Eye (tissue), 1 donor: Measurements from ENCODE around the gene CLASP1.
"Not testable (repeated sequence)": the region's sequence is repeated elsewhere in the genome, so short reads cannot be mapped to it uniquely, and the experiment has no call there.

Source experiments
- DNase-seq: peaks from one replicate; pipeline ENCODE4 v3.0.0-alpha.2; 2015

The CLASP1 gene

DNA sequence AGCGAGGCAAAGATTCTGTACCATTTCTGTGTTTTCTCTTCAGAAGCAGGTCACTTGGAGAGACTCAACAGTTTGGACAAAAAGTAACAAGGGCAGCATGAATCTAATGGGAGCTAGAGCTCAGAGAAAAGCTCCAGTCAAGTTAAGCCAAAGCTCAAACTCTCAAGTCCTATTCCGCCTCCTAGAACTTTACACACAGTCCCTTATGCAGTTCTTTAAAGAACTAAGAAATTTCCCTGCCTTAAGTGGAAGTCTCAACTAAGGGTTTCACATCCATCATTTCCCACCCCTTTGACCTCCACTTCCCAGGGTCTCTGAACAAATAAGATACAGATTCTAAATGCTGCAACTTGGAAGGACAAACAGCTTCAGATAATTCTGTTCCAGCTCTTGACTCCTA is 239.9 kb downstream of the CLASP1 start:
- DNase-seq, result no peak

GRCh38 chr2:121408641-121409040 is 240.6 kb downstream of the CLASP1 start:
- no peak for DNase-seq

- no peak for DNase-seq
Observed at GRCh38 chr2:121405233-121405632, 244.0 kb downstream of the CLASP1 start.

DNA sequence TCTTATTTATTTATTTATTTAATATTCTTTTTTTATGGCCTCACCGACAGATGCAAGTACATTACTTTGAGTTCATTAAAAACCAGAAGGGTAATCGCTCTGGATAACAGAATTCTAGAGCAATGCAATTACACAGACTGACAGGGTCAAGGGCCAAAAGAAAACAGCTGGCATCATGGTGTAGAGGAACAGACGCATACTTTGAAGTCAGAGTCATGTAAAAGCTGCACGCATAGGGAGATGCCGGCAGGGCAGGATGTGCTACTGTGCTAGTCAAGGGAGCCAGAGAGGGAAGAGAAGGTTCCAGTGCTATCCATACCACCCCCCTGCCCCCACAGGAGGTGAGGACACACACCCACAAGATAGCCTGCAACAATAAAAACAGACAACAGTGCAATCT is 249.1 kb downstream of the CLASP1 start:
- peak; percentile 54 for DNase-seq

DNA sequence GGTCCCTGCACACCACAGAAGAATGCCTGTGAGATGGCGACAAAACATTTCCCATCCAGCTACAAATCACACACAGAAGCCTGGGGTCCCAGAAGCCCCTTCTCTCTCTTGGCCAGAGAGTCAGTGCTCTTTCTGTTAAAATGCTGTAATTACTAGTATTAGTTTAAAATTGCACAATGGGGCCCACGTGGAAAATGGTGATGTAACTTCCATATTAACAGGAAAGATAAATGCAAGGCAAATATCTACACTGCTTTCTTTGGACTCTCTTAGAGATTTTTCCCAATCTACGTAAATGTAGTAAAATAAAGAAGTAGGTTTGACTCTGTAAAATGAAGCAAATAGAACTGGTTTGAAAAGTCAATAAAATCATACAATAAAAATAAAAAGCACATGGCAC is 250.4 kb downstream of the CLASP1 start:
- DNase-seq, result no peak

- DNase-seq, result peak; percentile 5
Observed at GRCh38 chr2:121390082-121390692, 259.1 kb downstream of the CLASP1 start.

DNA sequence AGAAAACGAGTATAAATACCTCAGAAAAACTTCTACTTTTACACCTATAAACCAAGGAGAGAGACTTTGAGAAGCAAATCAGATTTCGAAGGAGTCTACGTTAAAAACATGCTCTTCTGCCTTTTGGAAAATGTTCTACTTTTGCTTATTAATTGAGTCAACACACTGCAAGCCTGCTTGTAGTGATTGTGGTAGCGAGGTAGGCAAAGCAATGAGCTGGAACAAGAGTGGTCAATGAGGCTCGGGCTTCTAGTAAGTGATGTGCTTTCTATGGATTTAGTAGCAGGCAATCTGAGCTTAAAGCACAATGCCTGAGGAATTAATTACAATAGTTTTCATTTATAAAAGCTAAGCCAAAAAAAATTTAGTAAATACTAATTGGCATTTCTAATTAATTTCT is 260.9 kb downstream of the CLASP1 start:
- peak; percentile 13 for DNase-seq

DNA sequence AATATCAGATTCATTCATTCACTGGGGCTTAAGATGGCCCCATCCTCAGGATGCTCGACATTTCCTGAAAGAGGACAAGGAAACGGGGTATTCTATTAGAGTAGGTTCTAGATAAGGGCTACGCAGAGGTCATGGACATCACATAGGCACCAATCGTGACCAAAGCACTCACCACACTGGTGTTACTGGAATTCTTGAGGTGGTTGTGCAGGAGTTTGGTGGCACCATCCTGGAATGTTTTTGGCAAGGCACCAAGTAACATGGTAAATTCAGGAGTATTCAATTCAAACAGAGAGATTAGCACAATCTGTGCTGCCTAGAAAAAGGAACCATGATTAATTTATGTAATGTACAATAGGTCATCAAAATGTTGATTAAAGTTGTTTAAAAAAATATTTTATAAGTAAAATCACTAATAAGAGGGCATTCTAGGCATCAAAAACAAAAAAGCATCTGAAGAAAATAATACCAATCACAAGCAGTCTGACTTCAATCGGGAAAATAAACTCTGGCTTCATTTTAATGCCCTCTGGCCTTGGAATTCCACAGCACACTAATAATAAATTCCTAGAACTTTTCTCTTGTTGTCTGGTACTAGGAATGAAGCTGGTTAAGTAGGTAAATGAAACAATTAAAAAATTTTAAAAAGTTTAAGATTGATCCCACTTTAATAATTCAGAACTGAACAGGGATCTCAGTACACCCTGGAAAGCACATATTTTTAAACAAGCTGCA is 261.5 kb downstream of the CLASP1 start:
- no peak for DNase-seq

DNA sequence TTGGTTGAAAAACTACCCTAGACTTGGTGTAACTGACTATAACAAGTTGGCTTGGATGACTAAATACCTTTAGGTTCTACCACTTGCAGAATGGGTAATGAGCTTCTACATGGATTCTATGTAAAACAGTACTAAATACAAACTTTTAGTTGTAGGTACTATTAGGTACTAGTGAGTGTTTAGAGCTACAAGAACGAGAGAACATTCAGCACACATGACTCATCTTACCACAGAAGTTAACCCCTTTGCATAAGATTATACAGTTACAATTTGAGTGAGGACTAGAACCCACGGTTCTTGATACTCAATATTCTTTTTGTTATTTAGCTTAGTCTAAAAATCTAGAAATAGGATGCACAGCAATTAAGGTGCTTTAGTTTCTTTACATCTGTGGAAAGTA is 262.6 kb downstream of the CLASP1 start:
- DNase-seq, result no peak

GRCh38 chr2:121386102-121386501 is 263.2 kb downstream of the CLASP1 start:
- no peak for DNase-seq

GRCh38 chr2:121382744-121383143 is 266.5 kb downstream of the CLASP1 start:
- DNase-seq, result no peak

- peak; percentile 70 for DNase-seq
Observed at GRCh38 chr2:121377646-121378045, 271.6 kb downstream of the CLASP1 start.

- no peak for DNase-seq
Observed at GRCh38 chr2:121376535-121377250, 272.6 kb downstream of the CLASP1 start.

- DNase-seq, result no peak
Observed at GRCh38 chr2:121375621-121376159, 273.6 kb downstream of the CLASP1 start.

GRCh38 chr2:121374412-121375075 is 274.7 kb downstream of the CLASP1 start:
- DNase-seq, result not testable (repeated sequence)

DNA sequence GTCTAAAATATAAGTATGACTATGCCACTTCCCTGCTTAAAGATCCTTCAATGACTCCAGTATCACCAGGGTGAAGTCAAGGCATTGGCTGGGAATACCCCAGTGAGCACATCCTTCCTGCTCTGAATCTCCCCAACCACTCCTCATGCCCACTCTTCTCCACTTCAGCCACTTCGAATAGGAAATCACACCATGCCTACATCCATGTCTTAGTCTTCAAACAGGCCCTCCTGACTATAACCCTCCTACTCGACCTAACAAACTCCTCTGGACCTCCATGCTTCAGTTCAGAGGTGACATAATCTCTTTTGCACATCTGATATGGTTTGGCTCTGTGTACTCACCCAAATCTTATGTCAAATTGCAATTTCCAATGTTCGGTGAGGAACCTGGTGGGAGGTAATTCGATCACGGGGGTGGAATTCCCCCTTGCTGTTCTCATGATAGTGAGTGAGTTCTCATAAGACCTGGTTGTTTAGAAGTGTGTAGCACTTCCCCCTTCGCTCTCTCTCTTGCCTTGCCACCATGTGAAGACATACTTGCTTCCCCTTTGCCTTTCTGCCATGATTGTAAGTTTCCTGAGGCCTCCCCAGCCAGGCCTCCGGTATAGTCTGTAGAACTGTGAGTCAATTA is 276.4 kb downstream of the CLASP1 start:
- no peak for DNase-seq

- DNase-seq, result no peak
Observed at GRCh38 chr2:121372082-121372481, 277.2 kb downstream of the CLASP1 start.

DNA sequence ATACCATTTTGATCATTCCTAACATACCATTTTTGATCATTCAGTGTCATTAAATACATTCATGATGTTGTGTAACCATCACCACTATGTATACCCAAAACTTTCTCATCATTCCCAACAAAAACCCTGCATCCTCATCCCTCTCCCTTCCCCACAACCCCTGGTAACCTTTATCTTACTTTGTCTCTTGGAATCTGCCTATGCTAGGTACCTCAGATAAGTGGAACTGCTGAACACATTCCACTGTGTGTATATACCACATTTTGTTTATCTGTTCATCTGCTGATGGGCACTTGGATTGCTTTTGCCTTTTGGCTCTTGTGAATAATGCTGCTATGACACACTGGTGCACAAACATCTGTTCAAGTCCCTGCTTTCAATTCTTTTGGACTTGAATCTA is 280.4 kb downstream of the CLASP1 start:
- no peak for DNase-seq

GRCh38 chr2:121368155-121368554 is 281.1 kb downstream of the CLASP1 start:
- DNase-seq, result no peak

GRCh38 chr2:121367246-121367900 is 281.9 kb downstream of the CLASP1 start:
- no peak for DNase-seq

GRCh38 chr2:121366040-121366439 is 283.2 kb downstream of the CLASP1 start:
- no peak for DNase-seq

DNA sequence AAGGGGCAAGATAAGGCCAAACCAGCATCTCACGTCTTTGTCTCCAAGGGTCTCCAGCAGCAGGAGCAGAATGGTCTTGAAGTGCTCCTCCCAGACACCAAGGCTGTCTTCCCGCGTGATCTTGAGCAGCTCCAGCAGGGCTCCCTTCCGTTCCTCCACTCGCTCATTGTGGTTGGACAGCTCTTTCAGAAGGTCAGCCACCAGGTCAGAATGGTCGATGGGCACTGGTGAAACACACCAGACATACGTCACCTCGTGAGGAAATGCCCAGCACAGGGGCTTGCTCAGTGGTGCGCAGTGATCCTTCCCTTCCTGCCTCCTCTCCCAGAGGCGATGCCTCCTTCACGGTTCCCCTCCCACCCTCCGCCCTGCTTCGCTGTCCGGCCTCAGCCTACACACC is 284.2 kb downstream of the CLASP1 start:
- no peak for DNase-seq
